HepG2 (cell line): Measurements from ENCODE around the gene ZNFX1. TPM values are rescaled to one million over a fixed set of nuclear protein-coding genes. Genes with fewer than 3 reads are reported as not detected.

Experiments
- AFF4 ChIP-seq: sonication (generic); formaldehyde crosslinking; IDR thresholded peaks from 2 replicates; pipeline ENCODE4 v1.4.0; 2020; ENCODE audit warnings: missing genetic modification reagents
- E2F2 ChIP-seq: sonication (generic); formaldehyde crosslinking; IDR thresholded peaks from 2 replicates; pipeline ENCODE4 v1.4.0; 2020; ENCODE audit warnings: missing genetic modification reagents, borderline replicate concordance
- IKZF4 ChIP-seq: sonication (generic); formaldehyde crosslinking; IDR thresholded peaks from 2 replicates; pipeline ENCODE4 v1.5.1; 2020; ENCODE audit warnings: borderline replicate concordance, mild to moderate bottlenecking, low read depth, missing genetic modification reagents; ENCODE audit errors: not compliant biosample characterization
- LRRFIP1 ChIP-seq: sonication (generic); formaldehyde crosslinking; conservative IDR thresholded peaks from 2 replicates; pipeline ENCODE4 v1.4.0; 2020; ENCODE audit warnings: missing genetic modification reagents
- PATZ1 ChIP-seq: sonication (generic); formaldehyde crosslinking; IDR thresholded peaks from 2 replicates; pipeline ENCODE4 v1.4.0; 2020; ENCODE audit warnings: missing genetic modification reagents
- SOX13 ChIP-seq, 3 experiments: fragments of 450-650 bp in 1 of 3; sonication (generic) in 1 of 3; formaldehyde crosslinking in 1 of 3; IDR thresholded peaks in 2 of 3; conservative IDR thresholded peaks in 1 of 3; 2 replicates each; pipeline versions ENCODE4 v1.5.0 to v1.6.1; 2016 to 2020; ENCODE audit warnings: antibody characterized with exemption in 1 of 3, mild to moderate bottlenecking in 1 of 3, missing compliant biosample characterization in 1 of 3, missing genetic modification reagents in 1 of 3, moderate library complexity in 1 of 3
- SRY ChIP-seq: sonication (generic); formaldehyde crosslinking; IDR thresholded peaks from 2 replicates; pipeline ENCODE4 v1.8.0; 2022; ENCODE audit warnings: mild to moderate bottlenecking, missing genetic modification reagents
- ZFP90 ChIP-seq: sonication (generic); formaldehyde crosslinking; IDR thresholded peaks from 2 replicates; pipeline ENCODE4 v1.8.0; 2022; ENCODE audit warnings: missing genetic modification reagents, mild to moderate bottlenecking, inconsistent platforms, borderline replicate concordance
- ZNF18 ChIP-seq: sonication (generic); formaldehyde crosslinking; IDR thresholded peaks from 2 replicates; pipeline ENCODE4 v1.8.0; 2022; ENCODE audit warnings: mild to moderate bottlenecking, missing genetic modification reagents; ENCODE audit not compliant: insufficient replicate concordance
- ZNF44 ChIP-seq: sonication (generic); formaldehyde crosslinking; IDR thresholded peaks from 2 replicates; pipeline ENCODE4 v1.5.1; 2020; ENCODE audit warnings: mild to moderate bottlenecking, missing genetic modification reagents
- ZNF772 ChIP-seq: sonication (generic); formaldehyde crosslinking; IDR thresholded peaks from 2 replicates; pipeline ENCODE4 v1.5.0; 2020; ENCODE audit warnings: mild to moderate bottlenecking, missing genetic modification reagents
- ZNF775 ChIP-seq: sonication (generic); formaldehyde crosslinking; IDR thresholded peaks from 2 replicates; pipeline ENCODE4 v1.4.0; 2020; ENCODE audit warnings: missing genetic modification reagents, mild to moderate bottlenecking, moderate library complexity, borderline replicate concordance
- ZNF777 ChIP-seq: sonication (generic); formaldehyde crosslinking; IDR thresholded peaks from 2 replicates; pipeline ENCODE4 v1.4.0; 2020; ENCODE audit warnings: missing genetic modification reagents
- ZNF816 ChIP-seq: sonication (generic); formaldehyde crosslinking; IDR thresholded peaks from 2 replicates; pipeline ENCODE4 v1.8.0; 2022; ENCODE audit warnings: missing genetic modification reagents, mild to moderate bottlenecking, borderline replicate concordance
- ZSCAN21 ChIP-seq: sonication (generic); formaldehyde crosslinking; IDR thresholded peaks from 2 replicates; pipeline ENCODE4 v1.8.0; 2022; ENCODE audit warnings: mild to moderate bottlenecking, missing genetic modification reagents, moderate library complexity, borderline replicate concordance
- polyA plus RNA-seq, 8 experiments: library from polyadenylated mRNA; depleted of rRNA in 3 of 8; stranded (reverse) in 7 of 8; unstranded in 1 of 8; fragments of >200 nt; fragmentation: Illumina TruSeq in 4 of 8; extraction: Trizol in 4 of 8; gene quantifications; 2 replicates each; pipeline versions ENCODE4 v1.2.1 to v1.2.3, GENCODE V29; 2011 to 2016; ENCODE audit warnings: low read depth in 4 of 8, missing spikeins in 1 of 8, mixed read lengths in 1 of 8; ENCODE audit not compliant: insufficient read depth in 1 of 8
- total RNA-seq, 5 experiments: library from RNA; depleted of rRNA; stranded (reverse); fragments of >200 nt; fragmentation: Illumina TruSeq; extraction: Trizol; gene quantifications; 2 replicates each; pipeline ENCODE4 v1.2.3, GENCODE V29; 2016; ENCODE audit warnings: low read depth in 1 of 5

The ZNFX1 gene
- total and polyA plus RNA-seq, 2 of the 13 experiments (the other 11 are each of a cell fraction or from before 2014, with no cell fraction given) = 2.9 to 11.1 TPM

GRCh38 chr20:49280463-49281058 lies 2.7 kb upstream of the ZNFX1 start (continued):
- TF ChIP-seq ZNF777 (CRISPR knock-in tag) (0 out of 2 replicates have a peak, but pooled peaks have one; percentile 19), ZNF44 (CRISPR knock-in tag) (peak; percentile 79), SRY (CRISPR knock-in tag) (0 out of 2 replicates have a peak, but pooled peaks have one; percentile 25), ZNF18 (CRISPR knock-in tag) (peak; percentile 41), ZNF772 (CRISPR knock-in tag) (0 out of 2 replicates have a peak, but pooled peaks have one; percentile 15), ZSCAN21 (CRISPR knock-in tag) (no peak), E2F2 (CRISPR knock-in tag) (0 out of 2 replicates have a peak, but pooled peaks have one; percentile 13), AFF4 (CRISPR knock-in tag) (0 out of 2 replicates have a peak, but pooled peaks have one; percentile 7), PATZ1 (CRISPR knock-in tag) (0 out of 2 replicates have a peak, but pooled peaks have one; percentile 4), ZNF775 (CRISPR knock-in tag) (no peak), SOX13 (IDR thresholded peaks at IDR 0.05) (0 out of 2 replicates have a peak, but pooled peaks have one; percentile 5), SOX13 (CRISPR knock-in tag; conservative IDR thresholded peaks at IDR 0.05 in 1 of 2, IDR thresholded peaks at IDR 0.05 in 1 of 2) (no peak), LRRFIP1 (0 out of 2 replicates have a peak, but pooled peaks have one; percentile 20), IKZF4 (CRISPR knock-in tag) (peak; percentile 19), ZFP90 (CRISPR knock-in tag) (0 out of 2 replicates have a peak, but pooled peaks have one; percentile 27), ZNF816 (0 out of 2 replicates have a peak, but pooled peaks have one; percentile 4)
